ENCODE results near the gene CST7.
"Not testable (repeated sequence)": the region's sequence is repeated elsewhere in the genome, so short reads cannot be mapped to it uniquely, and the experiment has no call there.

CST7 gene

GRCh38 chr20:24918579-24919566 is 30.2 kb upstream of the CST7 start:
- no peaks in the 10 kb centered on the region for H3K79me2 ChIP-seq (ENCODE audit: insufficient read depth, low read length)
- H3K4me2 ChIP-seq (ENCODE audit: insufficient read depth, low read length) = no peak overlapping the region

GRCh38 chr20:24919665-24920064 is 29.4 kb upstream of the CST7 start:
- not testable (repeated sequence) for H3K4me3 ChIP-seq (ENCODE audit: low read depth in 1 of 2, low read length in 2 of 2); H3K4me2 ChIP-seq (ENCODE audit: insufficient read depth, low read length); H3K9ac ChIP-seq (ENCODE audit: low read depth, low read length)

More at GRCh38 chr20:24918579-24919566, 30.2 kb upstream of the CST7 start:
- H3K4me3 ChIP-seq (ENCODE audit: low read depth in 1 of 2, low read length in 2 of 2) = no peak overlapping the region
- no peak overlapping the region for H2AFZ ChIP-seq (ENCODE audit: low read depth, low read length)
- no peaks in the 10 kb centered on the region for H3K4me1 ChIP-seq (ENCODE audit: insufficient read depth, low read length)
- no peak for DNase-seq
- no peaks in the 10 kb centered on the region for H3K9me3 ChIP-seq (ENCODE audit: insufficient read depth, low read length, severe bottlenecking)
- no peak overlapping the region for H3K9ac ChIP-seq (ENCODE audit: low read depth, low read length)
- ATAC-seq (ENCODE audit: insufficient read depth, low read depth) = no peak
- no peaks in the 10 kb centered on the region for H3K36me3 ChIP-seq (ENCODE audit: insufficient read depth, low read length)
- no peaks in the 10 kb centered on the region for H3K27me3 ChIP-seq (ENCODE audit: insufficient read depth, low read length, poor library complexity)
- H3K27ac ChIP-seq (ENCODE audit: low read length) = no peak overlapping the region
- no peak for TF ChIP-seq CTCF (IDR thresholded peaks at IDR 0.05; ENCODE audit: borderline replicate concordance, extremely low read depth, low read length, poor library complexity, severe bottlenecking)
- no peak for TF ChIP-seq EZH2 (IDR thresholded peaks at IDR 0.05; ENCODE audit: borderline replicate concordance, low read depth, low read length, severe bottlenecking)
- no peaks in the 10 kb centered on the region for H4K20me1 ChIP-seq (ENCODE audit: insufficient read depth, low read length)

GRCh38 chr20:24920706-24921105 is 28.4 kb upstream of the CST7 start:
- H3K27me3 ChIP-seq (ENCODE audit: insufficient read depth, low read length, poor library complexity); H3K4me1 ChIP-seq (ENCODE audit: insufficient read depth, low read length); H3K27ac ChIP-seq (ENCODE audit: low read length); ATAC-seq (ENCODE audit: insufficient read depth, low read depth); H3K9ac ChIP-seq (ENCODE audit: low read depth, low read length); H3K4me2 ChIP-seq (ENCODE audit: insufficient read depth, low read length); H3K79me2 ChIP-seq (ENCODE audit: insufficient read depth, low read length); H3K4me3 ChIP-seq (ENCODE audit: low read depth in 1 of 2, low read length in 2 of 2); H3K36me3 ChIP-seq (ENCODE audit: insufficient read depth, low read length); H2AFZ ChIP-seq (ENCODE audit: low read depth, low read length); DNase-seq; H3K9me3 ChIP-seq (ENCODE audit: insufficient read depth, low read length, severe bottlenecking); H4K20me1 ChIP-seq (ENCODE audit: insufficient read depth, low read length): not testable (repeated sequence)

More at GRCh38 chr20:24919665-24920064, 29.4 kb upstream of the CST7 start:
- H3K79me2 ChIP-seq (ENCODE audit: insufficient read depth, low read length); H3K9me3 ChIP-seq (ENCODE audit: insufficient read depth, low read length, severe bottlenecking); H3K27ac ChIP-seq (ENCODE audit: low read length); H3K27me3 ChIP-seq (ENCODE audit: insufficient read depth, low read length, poor library complexity); H3K36me3 ChIP-seq (ENCODE audit: insufficient read depth, low read length); ATAC-seq (ENCODE audit: insufficient read depth, low read depth); H2AFZ ChIP-seq (ENCODE audit: low read depth, low read length); H4K20me1 ChIP-seq (ENCODE audit: insufficient read depth, low read length); H3K4me1 ChIP-seq (ENCODE audit: insufficient read depth, low read length); DNase-seq: not testable (repeated sequence)

GRCh38 chr20:24929259-24929658 is 19.8 kb upstream of the CST7 start:
- not testable (repeated sequence) for DNase-seq; H3K27me3 ChIP-seq (ENCODE audit: insufficient read depth, low read length, poor library complexity); H3K27ac ChIP-seq (ENCODE audit: low read length); H3K9ac ChIP-seq (ENCODE audit: low read depth, low read length); H3K79me2 ChIP-seq (ENCODE audit: insufficient read depth, low read length); H4K20me1 ChIP-seq (ENCODE audit: insufficient read depth, low read length); H3K4me3 ChIP-seq (ENCODE audit: low read depth in 1 of 2, low read length in 2 of 2); H3K4me2 ChIP-seq (ENCODE audit: insufficient read depth, low read length); H2AFZ ChIP-seq (ENCODE audit: low read depth, low read length); H3K9me3 ChIP-seq (ENCODE audit: insufficient read depth, low read length, severe bottlenecking); H3K36me3 ChIP-seq (ENCODE audit: insufficient read depth, low read length); ATAC-seq (ENCODE audit: insufficient read depth, low read depth)
- peaks cover 25% of the 10 kb centered on the region for H3K4me1 ChIP-seq (ENCODE audit: insufficient read depth, low read length)

Data from DND-41 (cell line).